HG02885 (cell line): Measurements from ENCODE around the gene PLXNA3.

Source experiments
- ATAC-seq: cut with Tn5 transposase; IDR thresholded peaks from one replicate; pipeline ENCODE4 v1.9.1; 2021; ENCODE audit warnings: mild to moderate bottlenecking; ENCODE audit not compliant: unreplicated experiment, poor library complexity

PLXNA3 gene

DNA sequence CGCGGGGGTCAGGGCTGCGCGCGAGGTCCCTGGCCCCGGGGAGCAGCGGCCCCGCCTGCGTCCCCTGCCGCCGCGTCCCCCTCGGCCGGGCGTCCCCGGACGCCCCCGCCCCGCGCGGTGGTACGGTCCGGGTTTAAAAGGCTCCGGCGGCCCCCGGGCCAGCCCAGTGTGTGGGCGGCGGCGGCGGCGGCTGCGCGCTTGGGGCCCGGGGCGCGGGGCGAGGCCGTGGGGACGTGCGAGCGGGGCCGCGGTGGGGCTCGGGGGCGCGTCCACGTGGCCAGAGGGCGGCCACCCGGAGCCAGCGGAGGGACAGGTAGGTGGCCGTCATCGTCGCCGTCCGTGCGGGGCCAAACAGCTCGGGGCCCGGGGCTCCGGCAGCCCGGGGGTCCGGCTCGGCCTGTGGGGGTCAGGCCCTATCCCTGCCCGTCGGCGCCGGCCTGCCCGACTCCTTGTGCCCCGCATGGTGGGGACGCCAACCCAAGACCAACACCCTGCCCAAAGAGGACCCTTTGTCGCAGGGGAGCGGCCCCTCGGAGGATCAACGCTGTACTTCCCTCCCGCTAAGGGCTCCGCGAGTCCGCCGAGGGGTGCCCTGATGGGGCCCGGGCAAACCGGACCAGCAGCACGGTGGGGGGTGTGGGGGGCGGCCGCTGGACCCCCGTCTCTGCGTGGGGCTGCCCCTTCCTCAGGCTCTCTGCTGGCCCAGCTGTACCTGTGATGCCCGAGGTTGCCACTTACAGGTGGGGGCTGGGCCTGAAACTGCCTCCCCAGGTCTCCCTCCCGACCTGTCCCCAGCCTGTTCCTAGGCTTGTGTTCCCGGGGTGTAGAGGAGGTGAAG is at the start of gene PLXNA3:
Gene PLXNA3, plus strand, starts transcription at position 166 of the 838 bp plus-strand sequence. CDS start 1,903 bp downstream, outside the sequence.
- peak; percentile 65 for ATAC-seq

DNA sequence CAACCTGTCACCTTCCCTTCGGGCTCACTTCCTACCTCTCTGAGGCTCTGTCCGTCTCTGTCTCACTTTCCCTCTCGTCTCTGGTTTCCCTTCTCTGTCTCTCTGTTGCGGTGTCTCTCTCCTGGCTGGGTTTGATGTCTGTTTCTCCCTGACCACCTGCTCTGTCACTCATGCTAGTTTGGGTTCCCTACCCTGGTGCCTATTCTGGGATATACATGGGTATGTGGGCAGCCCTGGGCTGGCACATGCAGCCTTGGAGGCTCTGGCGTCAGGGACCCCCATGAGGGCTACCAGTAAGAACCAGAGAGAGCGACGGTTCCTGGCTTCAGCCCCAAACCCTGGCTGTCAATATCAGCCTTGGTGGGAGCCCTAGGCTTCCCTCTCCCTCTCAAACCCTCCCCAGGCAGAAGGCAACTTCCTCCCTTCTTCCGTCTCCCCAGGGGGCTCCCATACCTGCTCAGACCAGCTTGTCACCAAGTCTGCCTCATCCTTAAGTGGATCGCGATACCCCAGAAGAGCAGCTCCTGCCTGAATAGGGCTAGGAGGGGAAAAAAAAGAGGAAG is 49.3 kb upstream of the PLXNA3 start:
- ATAC-seq, result peak; percentile 3

DNA sequence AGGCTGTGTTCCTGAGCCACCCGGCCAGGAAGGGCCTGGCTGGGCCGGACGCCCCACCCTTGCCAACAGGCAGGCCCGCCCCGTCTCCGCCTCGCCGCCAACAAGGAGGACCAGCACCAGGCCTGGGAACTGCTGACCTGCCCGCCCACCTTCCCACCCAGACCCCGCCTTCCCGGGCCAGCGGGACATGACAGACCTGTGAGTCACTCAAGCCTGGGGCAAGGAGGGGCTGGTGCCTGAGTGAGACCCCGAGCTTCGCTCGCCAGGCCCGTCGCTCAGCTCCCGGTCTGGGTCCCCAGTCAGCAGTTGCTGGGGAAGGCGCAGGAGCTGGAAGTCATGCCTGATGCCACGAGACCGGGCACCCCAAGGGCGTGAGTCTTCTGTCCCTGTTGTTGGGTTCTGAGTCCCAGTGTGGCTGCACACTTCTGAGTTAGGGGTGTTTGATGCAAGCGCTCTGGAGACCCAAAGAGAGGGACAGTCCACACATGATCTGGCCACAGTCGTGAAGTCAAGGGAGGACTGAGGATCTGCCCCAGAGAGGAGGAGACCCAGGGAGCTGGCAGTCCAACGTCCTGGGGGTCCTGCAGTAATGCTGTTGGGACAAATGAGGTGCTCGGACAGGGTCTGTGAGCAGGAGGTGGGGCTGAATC is 48.7 kb upstream of the PLXNA3 start, which contains the start of gene DNASE1L1:
Gene DNASE1L1, minus strand, starts transcription at position 33 of the 650 bp plus-strand sequence. CDS start 3,686 bp downstream, outside the sequence.
- ATAC-seq, result peak; percentile 60

DNA sequence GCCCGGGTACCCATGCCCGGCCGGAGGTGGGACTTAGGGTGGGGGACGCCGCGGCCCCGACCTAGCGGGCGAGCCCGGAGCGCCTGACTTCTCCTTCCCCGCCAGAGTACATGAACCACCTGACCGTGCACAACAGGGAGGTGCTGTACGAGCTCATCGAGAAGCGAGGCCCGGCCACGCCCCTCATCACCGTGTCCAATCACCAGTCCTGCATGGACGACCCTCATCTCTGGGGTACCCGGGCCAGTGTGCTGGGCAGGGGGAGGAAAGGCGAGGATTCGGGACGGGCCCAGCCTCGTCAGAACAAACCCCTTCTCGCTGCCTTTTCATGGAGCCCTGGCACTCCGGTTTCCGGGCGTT is 46.1 kb upstream of the PLXNA3 start:
- ATAC-seq, result peak; percentile 58

DNA sequence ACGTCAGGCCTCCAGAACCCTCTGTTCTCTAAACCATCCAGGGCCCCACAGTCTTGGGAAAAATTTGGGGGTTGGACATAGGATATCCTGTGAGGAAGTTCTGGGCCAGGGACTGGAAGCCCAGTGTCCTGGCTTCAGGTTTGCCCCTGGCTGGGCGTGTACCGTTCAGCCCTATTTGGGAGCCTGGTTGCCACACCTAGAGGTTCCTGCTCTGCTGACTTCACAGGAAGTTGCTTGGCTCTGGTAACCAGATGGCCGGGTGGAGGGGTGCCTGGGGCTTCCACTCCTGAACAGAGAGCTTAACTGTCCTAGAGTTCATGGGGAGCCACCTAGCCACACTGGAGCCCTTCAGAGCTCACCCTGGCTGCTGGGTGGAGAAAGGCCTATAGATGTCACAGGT is 45.6 kb upstream of the PLXNA3 start:
- no peak for ATAC-seq

DNA sequence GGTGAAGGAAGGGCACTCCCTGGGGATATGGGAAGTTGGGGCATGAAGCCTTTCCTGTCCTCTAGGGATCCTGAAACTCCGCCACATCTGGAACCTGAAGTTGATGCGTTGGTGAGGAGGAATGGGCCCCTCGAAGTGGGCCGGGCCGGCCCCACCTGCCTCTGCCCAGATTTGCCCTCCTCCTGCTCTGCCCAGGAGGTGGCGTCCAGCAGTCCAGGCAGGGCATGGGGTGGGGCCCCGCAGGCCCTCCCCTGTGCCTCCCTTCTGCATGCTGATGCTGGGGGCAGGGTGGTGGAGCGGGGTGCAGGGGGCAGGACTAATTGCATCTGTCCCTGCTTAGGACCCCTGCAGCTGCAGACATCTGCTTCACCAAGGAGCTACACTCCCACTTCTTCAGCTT is 44.9 kb upstream of the PLXNA3 start:
- no peak for ATAC-seq

DNA sequence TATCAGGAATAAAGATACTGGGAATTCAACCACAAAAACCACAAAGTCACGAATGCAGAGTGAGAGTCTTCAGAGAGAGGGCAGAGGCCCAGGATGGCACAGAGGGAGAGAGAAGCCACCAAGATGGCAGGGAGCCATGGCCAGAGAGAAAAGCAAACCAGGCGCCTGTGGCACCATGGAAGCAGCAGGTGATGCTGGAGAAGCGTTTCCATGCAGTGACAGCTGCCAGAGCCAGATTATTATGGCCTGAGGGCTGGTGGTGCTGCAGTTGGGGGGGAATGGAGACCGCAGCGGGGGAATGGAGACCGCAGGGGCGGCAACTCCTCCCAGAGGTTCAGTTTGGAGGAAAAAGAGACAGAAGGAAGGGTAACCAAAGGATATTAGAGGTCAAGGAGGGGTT is 40.9 kb upstream of the PLXNA3 start:
- ATAC-seq, result no peak

DNA sequence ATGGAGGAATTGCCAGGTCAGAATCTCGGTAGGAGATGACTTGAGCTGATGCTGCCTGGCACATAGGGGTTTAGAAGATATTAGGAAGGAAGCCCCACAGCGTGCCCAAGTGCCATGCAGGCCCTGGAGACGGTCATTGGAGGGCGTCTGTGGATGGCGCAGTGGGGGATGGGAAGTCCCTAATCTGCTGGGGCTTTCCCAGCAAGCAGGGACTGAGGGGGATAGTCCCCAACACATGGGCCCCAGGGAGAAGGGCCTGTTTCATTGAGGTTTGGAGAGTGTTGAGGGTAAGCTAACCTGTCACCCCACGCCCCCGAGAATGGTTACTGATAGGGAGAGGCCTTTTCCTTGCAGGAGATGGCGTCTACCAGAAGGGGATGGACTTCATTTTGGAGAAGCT is 38.9 kb upstream of the PLXNA3 start:
- no peak for ATAC-seq

DNA sequence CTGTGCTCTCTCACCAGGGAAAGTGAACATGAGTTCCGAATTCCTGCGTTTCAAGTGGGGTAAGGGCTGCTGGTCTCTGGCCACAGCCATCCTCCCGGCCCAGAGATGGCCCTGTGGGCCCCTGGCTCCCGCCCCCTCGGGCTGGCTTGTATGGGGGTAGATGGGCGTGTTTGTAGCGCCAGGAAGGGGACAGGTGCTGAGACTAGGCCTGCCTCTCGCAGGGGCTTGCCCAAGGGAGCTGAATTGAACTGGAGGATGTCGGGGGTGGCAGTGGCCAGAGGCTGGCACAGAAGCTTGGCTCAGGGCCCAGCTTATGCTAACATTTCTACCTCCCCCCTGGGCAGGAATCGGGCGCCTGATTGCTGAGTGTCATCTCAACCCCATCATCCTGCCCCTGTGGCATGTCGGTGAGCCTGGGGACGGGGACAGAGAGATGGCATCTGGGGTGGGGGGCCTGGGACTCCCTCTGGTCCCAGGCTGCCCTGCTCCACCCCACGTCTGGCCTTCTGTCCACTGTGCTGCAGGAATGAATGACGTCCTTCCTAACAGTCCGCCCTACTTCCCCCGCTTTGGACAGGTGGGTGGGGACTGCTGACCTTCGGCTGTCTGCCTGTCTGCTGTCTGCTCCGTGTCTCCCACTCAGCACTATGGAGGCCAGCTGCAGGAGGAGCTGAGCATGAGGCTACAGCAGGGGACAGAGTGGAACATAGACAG is 38.2 kb upstream of the PLXNA3 start:
- ATAC-seq, result no peak

DNA sequence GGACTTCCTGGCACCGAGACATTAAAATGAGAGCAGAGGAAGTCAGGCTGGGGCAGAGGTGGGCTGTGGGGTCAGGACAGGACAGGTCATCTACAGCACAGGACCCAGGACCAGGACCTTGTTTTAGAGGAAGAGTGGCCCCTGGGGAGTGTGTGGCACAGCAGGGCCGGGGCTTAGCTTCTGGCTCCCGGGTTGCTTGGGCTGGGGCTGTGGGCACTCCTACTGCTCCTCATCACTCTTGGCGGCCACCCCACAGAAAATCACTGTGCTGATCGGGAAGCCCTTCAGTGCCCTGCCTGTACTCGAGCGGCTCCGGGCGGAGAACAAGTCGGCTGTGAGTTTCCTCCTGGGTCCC is 37.7 kb upstream of the PLXNA3 start:
- no peak for ATAC-seq

DNA sequence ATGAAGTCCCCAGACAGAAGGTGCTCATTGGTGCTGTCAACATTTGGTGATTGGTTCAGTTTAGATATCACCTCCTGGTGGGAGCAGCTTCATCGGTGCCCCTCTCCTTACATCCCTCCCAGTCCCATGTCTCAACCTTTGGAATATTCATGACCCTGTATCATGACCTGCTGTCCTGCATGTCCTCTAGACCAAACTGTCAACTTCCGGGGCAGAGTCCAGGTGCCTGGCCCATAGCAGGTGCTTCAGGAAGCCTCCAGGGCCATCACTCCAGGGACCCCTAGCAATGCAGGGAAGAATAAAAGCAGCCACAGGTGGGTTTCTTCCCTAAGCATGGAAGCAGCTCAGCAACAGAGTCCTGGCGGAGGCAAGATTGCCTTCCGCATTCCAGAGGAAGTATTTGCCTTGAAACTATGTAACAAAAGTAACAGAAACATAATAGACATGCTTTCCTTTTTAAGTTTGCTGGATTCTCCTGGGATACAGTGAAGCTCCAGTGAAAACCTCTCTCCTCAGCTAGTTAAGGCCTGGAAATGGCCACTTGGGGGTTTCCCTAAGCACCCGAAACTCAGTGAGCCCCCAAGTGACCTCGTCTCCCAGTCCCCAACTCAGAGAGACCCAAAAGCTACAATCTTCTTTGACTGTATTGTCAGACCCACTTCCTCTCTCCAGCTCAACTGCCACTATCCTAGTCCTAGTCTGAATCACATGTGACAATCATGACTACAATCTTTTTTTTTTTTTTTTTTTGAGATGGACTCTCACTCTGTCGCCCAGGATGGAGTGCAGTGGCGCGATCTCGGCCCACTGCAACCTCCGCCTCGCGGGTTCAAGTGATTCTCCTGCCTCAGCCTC is 30.9 kb upstream of the PLXNA3 start:
- no peak for ATAC-seq

DNA sequence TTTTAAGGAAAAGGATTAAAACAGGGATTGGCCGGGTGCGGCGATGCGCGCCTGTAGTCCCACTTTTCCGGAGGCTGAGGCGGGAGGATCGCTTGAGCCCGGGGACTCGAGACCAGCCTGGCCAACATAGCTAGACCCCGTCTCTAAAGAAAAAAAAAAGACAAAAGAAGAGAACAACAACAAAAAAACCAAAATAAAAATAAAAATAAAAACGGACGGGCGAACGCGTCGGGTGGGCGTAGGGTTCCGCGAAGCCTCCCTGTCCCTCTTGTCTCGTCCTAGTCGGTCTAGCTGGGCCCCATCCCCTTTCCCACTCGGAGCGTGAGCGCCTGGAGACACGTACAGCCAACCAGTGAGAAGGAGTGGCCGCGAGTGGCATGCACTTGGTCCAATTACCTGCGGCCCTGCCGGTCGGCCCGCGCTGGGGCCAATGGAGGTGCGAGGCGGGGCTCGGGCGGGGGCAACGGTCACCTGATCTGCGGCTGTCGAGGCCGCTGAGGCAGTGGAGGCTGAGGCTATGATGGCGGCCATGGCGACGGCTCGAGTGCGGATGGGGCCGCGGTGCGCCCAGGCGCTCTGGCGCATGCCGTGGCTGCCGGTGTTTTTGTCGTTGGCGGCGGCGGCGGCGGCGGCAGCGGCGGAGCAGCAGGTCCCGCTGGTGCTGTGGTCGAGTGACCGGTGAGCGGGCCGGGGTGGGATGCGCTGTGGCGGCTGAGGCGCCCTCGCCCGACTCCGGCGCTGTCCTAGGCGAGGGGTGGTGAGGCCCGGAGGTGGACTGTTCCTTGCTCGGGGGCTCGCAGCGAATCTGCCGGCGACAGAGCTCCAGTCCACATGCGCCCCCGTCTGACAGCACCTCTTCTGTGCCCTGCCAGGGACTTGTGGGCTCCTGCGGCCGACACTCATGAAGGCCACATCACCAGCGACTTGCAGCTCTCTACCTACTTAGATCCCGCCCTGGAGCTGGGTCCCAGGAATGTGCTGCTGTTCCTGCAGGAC is 29.6 kb upstream of the PLXNA3 start, which contains the start of gene ATP6AP1:
Gene ATP6AP1, plus strand, starts transcription at position 502 of the 996 bp plus-strand sequence. Its CDS starts 16 bp downstream, at position 518.
- ATAC-seq, result peak; percentile 97

DNA sequence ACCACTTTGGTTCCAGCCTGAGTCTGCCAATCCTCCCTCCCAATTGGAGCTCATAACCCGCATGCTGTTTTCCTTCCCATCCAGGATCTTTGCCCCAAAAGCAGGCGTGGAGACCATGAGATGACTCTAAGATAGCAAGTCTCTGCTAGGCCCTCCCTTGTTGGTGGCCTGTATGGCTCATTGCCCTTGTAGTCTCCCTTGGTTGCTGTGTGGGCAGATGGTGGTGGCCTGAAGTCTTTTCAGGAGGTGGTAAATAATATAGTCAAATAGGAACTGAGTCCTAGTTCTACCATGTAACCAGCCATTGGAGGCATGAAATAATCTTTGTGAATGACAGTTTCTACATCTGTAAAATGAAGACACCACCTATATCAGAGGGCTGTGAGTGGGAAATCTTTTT is 28.4 kb upstream of the PLXNA3 start:
- no peak for ATAC-seq

DNA sequence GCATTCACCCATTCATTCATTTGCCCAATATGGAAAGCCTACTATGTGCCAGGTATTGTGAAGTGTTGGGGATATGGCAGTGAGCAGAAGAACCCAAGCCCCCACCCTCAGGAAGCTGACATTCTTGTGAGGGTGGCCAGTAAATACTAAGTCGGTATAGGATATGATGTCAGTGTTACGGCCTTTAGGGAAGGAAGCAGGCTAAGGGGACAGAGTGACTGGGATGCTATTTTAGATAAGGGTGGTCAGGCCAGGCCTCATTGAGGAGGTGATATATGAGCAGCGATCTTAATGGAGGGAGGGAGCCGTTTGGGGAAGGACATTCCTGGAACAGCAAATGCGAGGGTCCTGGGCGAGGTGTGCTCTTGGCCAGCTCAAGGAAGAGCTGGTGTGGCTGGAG is 27.6 kb upstream of the PLXNA3 start:
- ATAC-seq, result no peak

DNA sequence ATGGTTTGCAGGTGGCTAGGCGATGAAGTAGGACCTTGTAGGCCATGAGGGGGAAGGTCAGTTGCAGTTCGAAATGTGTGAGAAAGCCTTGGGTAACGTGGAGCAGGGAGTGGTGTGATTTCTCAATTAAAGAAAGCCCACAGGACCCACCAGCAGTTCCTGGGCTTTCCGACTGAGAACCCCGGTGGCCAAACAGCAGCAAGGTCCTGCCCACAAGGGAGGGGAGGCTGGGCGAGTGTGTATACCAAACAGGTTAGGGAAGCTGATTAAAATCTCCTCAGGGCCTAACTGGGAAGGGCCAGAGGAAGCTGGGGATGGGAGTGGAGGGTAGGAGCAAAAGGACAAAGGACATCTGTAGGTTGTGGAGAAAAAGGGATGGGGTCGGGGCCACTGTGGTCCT is 27.2 kb upstream of the PLXNA3 start:
- ATAC-seq, result no peak

DNA sequence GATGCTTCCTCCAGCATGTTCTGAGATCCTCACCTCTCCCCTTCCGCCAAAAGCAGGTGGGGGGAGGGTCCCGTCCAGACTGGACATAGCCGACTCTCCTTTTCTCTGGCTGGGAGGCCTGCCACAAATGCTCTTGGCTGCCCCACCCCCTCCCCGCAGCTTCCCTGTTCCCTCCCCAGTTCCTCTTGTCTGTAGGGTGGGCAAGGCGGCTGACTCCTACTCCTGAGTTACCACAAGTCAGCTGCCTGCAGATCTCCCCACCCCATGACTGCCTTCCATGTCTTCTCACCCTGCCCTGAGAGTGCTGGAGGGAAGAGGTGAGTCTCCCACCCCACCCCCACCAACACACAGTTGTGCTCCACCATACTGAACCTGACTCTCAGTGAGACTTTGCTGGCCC is 26.7 kb upstream of the PLXNA3 start:
- ATAC-seq, result no peak

DNA sequence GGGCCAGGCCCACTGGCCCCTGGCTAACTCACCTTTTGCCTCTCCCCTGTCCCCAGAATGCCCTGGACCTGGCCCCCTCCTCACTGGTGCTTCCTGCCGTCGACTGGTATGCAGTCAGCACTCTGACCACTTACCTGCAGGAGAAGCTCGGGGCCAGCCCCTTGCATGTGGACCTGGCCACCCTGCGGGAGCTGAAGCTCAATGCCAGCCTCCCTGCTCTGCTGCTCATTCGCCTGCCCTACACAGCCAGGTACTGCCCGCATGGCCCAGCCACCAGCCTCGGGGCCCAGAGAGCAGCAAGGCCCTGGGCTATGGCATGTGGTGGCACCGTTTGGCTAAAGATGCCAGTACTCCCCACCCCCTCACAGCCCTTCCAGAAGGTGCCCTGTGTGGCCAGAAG is 25.9 kb upstream of the PLXNA3 start:
- ATAC-seq, result no peak

DNA sequence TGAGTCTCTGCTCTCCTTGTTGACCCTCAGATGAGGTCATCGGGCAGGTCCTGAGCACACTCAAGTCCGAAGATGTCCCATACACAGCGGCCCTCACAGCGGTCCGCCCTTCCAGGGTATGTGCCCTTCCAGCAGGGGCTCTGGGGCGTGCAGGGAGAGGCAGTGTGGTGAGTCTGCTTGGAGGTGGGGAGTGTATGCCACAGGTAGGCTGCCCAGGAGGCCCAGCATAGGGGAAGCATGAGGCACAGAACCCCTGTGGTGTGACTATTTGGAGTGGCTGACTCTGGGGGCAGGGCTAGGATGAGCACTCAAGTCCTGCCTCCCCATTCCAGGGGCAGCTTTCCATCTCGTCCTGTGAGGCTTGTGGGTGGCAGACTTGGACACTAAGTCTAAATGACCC is 24.5 kb upstream of the PLXNA3 start:
- ATAC-seq, result no peak
